NCI-H128 (cell line): ENCODE measurements around the gene HARS2.
A peak's percentile ranks its signal among the peaks of the same experiment; 100 is the strongest.
"Not testable (repeated sequence)": the region's sequence is repeated elsewhere in the genome, so short reads cannot be mapped to it uniquely, and the experiment has no call there.

Source experiments
- DNase-seq: peaks from one replicate; lab custom pipeline; 2025; ENCODE audit not compliant: unreplicated experiment; lab: John Stamatoyannopoulos, UW

The HARS2 gene

GRCh38 chr5:140696891-140697492 lies 5.7 kb downstream of the HARS2 start:
- no peak for DNase-seq

- DNase-seq = peak; percentile 71
These were observed 9.2 kb downstream of the HARS2 start, which contains the start of gene ZMAT2 for GRCh38 chr5:140700177-140701144. TSS of gene ZMAT2 (plus strand) at chr5:140700447. CDS start at chr5:140700461, 14 bp downstream.

GRCh38 chr5:140707812-140708211 lies 16.6 kb downstream of the HARS2 start:
- DNase-seq = no peak

GRCh38 chr5:140708787-140709186 lies 17.5 kb downstream of the HARS2 start:
- DNase-seq = not testable (repeated sequence)

DNA sequence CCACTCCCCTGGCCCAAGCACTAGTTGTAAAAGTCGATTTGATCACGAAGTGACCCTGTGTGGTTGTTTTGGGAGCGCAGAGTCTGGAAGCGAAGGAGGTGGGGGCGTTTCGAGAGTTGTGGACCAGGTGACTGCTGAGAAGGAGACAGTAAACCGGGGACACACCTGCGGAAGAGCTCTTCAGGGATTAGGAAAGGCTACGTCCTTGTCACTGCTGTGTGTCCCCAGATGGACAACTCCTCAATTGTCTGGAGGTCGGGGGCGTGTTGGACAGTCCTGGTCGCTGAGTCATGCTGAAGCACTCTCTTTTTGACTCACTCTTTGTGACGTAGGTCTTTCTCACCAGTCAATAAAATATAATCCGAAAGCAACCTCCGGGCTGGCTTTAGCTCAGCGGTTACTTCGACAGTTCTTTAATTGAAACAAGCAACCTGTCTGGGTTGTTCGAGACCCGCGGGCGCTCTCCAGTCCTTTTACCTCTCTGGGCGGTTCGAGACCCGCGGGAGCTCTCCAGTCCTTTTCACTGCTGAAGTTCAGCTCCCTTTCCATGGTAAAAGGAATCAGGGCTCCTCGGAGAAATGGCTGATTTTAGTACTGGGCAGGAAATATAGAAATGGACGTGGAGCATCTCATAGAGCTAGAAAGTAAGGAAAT lies 19.8 kb downstream of the HARS2 start:
- DNase-seq = peak; percentile 26

GRCh38 chr5:140711794-140712193 lies 20.5 kb downstream of the HARS2 start:
- no peak for DNase-seq

DNA sequence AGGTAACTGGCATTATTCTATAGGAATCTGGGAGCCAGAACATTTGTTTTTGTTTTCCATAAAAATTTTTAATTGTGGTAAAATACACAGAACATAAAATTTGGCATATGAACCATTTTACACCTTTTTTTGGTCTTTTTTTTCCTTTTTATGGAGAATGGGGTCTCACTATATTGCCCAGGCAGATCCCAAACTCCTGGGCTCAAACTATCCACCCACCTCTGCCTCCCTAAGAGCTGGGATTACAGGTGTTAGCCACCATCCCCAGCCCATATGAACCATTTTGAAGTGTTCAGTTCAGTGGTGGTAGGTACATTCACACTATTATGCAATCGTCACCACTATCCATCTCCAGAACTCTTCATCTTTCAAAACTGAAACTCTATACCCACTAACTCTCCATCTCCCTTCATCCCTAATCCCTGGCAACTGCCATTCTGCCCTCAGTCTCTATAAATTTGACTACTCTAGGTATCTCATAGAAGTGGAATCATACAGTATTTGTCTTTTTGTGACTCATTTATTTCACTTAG lies 22.4 kb downstream of the HARS2 start:
- DNase-seq = no peak

- not testable (repeated sequence) for DNase-seq
These were observed 25.0 kb downstream of the HARS2 start for GRCh38 chr5:140716238-140716637.

GRCh38 chr5:140718266-140718592 lies 27.0 kb downstream of the HARS2 start:
- DNase-seq = no peak

GRCh38 chr5:140720738-140721137 lies 29.5 kb downstream of the HARS2 start:
- not testable (repeated sequence) for DNase-seq

- DNase-seq = not testable (repeated sequence)
These were observed 30.1 kb downstream of the HARS2 start for GRCh38 chr5:140721395-140721794.

- no peak for DNase-seq
These were observed 34.7 kb downstream of the HARS2 start for GRCh38 chr5:140725799-140726471.

- DNase-seq = no peak
These were observed 41.8 kb downstream of the HARS2 start for GRCh38 chr5:140733098-140733497.

DNA sequence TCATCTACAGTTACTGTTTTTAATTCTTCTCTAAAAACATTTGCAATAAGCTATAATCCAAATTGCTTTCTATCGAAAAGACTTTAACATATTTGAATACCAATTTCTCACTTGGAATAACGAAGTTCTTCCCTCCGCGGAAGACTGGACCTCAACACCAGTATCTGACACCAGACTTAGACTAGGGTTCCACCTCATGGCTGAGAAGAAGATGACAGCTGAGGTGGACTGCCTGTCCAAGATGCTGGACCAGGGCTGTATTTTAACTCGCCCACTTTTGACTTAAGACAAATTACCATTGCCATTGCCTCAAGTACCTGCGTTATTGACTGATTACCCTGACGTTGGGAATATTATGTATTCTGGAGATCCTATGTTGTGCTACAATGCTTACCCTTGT lies 43.1 kb downstream of the HARS2 start:
- DNase-seq = no peak

DNA sequence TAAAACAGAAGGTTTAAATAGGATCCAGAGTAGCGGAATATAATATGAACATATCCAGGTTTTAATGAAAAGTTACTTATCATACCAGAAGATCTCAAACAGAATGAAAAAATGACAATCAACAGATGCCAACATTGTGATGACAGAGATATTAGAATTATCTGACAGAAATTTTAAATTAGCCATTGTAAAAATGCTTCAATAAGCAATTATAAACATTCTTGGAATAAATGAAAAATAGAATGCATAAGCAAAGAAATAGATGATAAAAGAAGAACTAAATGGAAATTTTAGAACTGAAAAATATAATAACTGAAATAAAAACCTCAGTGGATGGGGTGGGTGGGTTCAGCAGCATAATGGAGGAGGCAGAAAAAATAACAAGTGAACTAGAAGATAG lies 46.2 kb downstream of the HARS2 start:
- DNase-seq = no peak

DNA sequence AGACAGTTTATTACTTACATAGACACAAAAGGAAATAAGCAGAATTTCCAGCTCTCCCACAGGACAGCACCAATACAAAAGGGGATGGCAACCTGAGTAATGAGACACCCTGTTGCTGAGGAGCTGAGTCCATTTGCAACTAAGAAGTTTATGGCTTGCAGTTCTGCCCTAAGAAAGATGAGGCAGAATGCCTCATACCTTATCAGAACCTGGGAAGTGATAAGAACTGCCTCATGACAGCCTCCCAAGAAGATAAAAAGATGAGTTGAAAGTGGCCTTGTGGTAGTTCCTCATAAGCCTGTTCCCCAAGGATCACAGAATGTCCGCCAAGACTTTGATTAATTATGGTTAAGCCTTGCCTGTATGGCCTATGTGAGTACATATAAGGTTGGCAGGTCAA lies 50.7 kb downstream of the HARS2 start:
- DNase-seq = no peak
